ENCODE results near the gene MMP7. TPM values are rescaled to one million over a fixed set of nuclear protein-coding genes. Genes with fewer than 3 reads are reported as not detected.

The MMP7 gene
- total RNA-seq, 1 donor from 2014 or later = not detected

GRCh38 chr11:102487214-102487613 lies 43.3 kb downstream of the MMP7 start:
- TF ChIP-seq CTCF (IDR thresholded peaks at IDR 0.05; ENCODE audit: partially characterized antibody, unreplicated experiment) = no peak
- no peaks in the 10 kb centered on the region for H3K27me3 Mint-ChIP-seq (ENCODE audit: unreplicated experiment)
- H3K4me3 Mint-ChIP-seq (ENCODE audit: unreplicated experiment) = no peak overlapping the region

GRCh38 chr11:102486584-102486983 lies 44.0 kb downstream of the MMP7 start:
- Mint-ChIP-seq H3K9me3 (ENCODE audit: unreplicated experiment) (no peaks in the 10 kb centered on the region), H3K36me3 (ENCODE audit: unreplicated experiment) (no peaks in the 10 kb centered on the region), H3K4me1 (ENCODE audit: low read depth, unreplicated experiment) (no peaks in the 10 kb centered on the region), H3K4me3 (ENCODE audit: unreplicated experiment) (no peak overlapping the region), H3K27me3 (ENCODE audit: unreplicated experiment) (no peaks in the 10 kb centered on the region), H3K27ac (ENCODE audit: unreplicated experiment) (no peak overlapping the region)
- no peak for DNase-seq
- TF ChIP-seq CTCF (IDR thresholded peaks at IDR 0.05; ENCODE audit: partially characterized antibody, unreplicated experiment) = no peak

More at GRCh38 chr11:102487214-102487613, 43.3 kb downstream of the MMP7 start:
- Mint-ChIP-seq H3K9me3 (ENCODE audit: unreplicated experiment) (no peaks in the 10 kb centered on the region), H3K27ac (ENCODE audit: unreplicated experiment) (no peak overlapping the region), H3K4me1 (ENCODE audit: low read depth, unreplicated experiment) (no peaks in the 10 kb centered on the region), H3K36me3 (ENCODE audit: unreplicated experiment) (no peaks in the 10 kb centered on the region)
- no peak for DNase-seq

- DNase-seq = no peak
- no peak overlapping the region for H3K4me3 Mint-ChIP-seq (ENCODE audit: unreplicated experiment)
- H3K27ac Mint-ChIP-seq (ENCODE audit: unreplicated experiment) = no peak overlapping the region
- H3K36me3 Mint-ChIP-seq (ENCODE audit: unreplicated experiment) = no peaks in the 10 kb centered on the region
- no peaks in the 10 kb centered on the region for H3K27me3 Mint-ChIP-seq (ENCODE audit: unreplicated experiment)
- no peak for TF ChIP-seq CTCF (IDR thresholded peaks at IDR 0.05; ENCODE audit: partially characterized antibody, unreplicated experiment)
- H3K4me1 Mint-ChIP-seq (ENCODE audit: low read depth, unreplicated experiment) = no peaks in the 10 kb centered on the region
- peaks cover 3% of the 10 kb centered on the region for H3K9me3 Mint-ChIP-seq (ENCODE audit: unreplicated experiment)
These were observed 45.3 kb downstream of the MMP7 start for GRCh38 chr11:102485095-102485722.

- no peak for DNase-seq
- Mint-ChIP-seq H3K27me3 (ENCODE audit: unreplicated experiment) (no peaks in the 10 kb centered on the region), H3K4me1 (ENCODE audit: low read depth, unreplicated experiment) (peaks cover 11% of the 10 kb centered on the region), H3K36me3 (ENCODE audit: unreplicated experiment) (no peaks in the 10 kb centered on the region), H3K9me3 (ENCODE audit: unreplicated experiment) (peaks cover 3% of the 10 kb centered on the region), H3K4me3 (ENCODE audit: unreplicated experiment) (no peak overlapping the region), H3K27ac (ENCODE audit: unreplicated experiment) (no peak overlapping the region)
- no peak for TF ChIP-seq CTCF (IDR thresholded peaks at IDR 0.05; ENCODE audit: partially characterized antibody, unreplicated experiment)
These were observed 48.1 kb downstream of the MMP7 start for GRCh38 chr11:102482433-102482832.

GRCh38 chr11:102479733-102480132 lies 50.8 kb downstream of the MMP7 start:
- Mint-ChIP-seq H3K27ac (ENCODE audit: unreplicated experiment) (no peak overlapping the region), H3K4me1 (ENCODE audit: low read depth, unreplicated experiment) (peaks cover 11% of the 10 kb centered on the region), H3K27me3 (ENCODE audit: unreplicated experiment) (no peaks in the 10 kb centered on the region), H3K9me3 (ENCODE audit: unreplicated experiment) (peaks cover 3% of the 10 kb centered on the region), H3K4me3 (ENCODE audit: unreplicated experiment) (no peak overlapping the region), H3K36me3 (ENCODE audit: unreplicated experiment) (no peaks in the 10 kb centered on the region)
- no peak for TF ChIP-seq CTCF (IDR thresholded peaks at IDR 0.05; ENCODE audit: partially characterized antibody, unreplicated experiment)
- DNase-seq = no peak

Data from glutamatergic neuron (in vitro differentiated cells).